ENCODE results near the gene KLF7.
A peak's percentile ranks its signal among the peaks of the same experiment; 100 is the strongest.

KLF7 gene

DNA sequence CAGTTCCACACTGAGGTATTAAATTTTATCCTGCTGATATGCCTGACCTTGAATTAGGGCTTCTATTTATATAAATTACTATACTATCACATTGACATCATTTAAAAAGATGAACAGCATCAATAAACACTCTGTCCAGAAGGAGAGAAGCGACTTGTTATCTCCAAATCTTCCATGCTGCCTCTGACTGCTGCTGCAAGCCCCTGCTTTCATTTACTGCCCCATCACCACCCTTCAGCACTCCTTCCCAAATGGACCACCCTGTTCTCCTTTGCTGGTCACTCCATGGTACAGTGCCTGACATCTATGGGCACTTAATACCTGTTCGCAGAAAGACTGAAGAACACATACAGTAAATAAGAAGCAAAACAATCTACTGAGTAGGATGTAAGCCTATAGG, 48.1 kb downstream of the KLF7 start:
- Histone ChIP-seq H3K9me3 (no peaks in the 10 kb centered on the region), H3K36me3 (peaks cover 0 to 4% (median 0%) of the 10 kb centered on the region in 3 donors), H3K27me3 (no peaks in the 10 kb centered on the region), H3K4me3 (no peak overlapping the region), H3K27ac (peak overlapping the region in 1 of 2 donors; percentile 55), H3K4me1 (peaks cover 0 to 94% (median 33%) of the 10 kb centered on the region in 4 donors)
- intact Hi-C loops (cut with DNase I; ENCODE audit: low total_unique reads): no loop called here
- DNase-seq: no peak
- TF ChIP-seq, protein P1, sequence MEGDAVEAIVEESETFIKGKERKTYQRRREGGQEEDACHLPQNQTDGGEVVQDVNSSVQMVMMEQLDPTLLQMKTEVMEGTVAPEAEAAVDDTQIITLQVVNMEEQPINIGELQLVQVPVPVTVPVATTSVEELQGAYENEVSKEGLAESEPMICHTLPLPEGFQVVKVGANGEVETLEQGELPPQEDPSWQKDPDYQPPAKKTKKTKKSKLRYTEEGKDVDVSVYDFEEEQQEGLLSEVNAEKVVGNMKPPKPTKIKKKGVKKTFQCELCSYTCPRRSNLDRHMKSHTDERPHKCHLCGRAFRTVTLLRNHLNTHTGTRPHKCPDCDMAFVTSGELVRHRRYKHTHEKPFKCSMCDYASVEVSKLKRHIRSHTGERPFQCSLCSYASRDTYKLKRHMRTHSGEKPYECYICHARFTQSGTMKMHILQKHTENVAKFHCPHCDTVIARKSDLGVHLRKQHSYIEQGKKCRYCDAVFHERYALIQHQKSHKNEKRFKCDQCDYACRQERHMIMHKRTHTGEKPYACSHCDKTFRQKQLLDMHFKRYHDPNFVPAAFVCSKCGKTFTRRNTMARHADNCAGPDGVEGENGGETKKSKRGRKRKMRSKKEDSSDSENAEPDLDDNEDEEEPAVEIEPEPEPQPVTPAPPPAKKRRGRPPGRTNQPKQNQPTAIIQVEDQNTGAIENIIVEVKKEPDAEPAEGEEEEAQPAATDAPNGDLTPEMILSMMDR (IDR thresholded peaks at IDR 0.05): no peak

DNA sequence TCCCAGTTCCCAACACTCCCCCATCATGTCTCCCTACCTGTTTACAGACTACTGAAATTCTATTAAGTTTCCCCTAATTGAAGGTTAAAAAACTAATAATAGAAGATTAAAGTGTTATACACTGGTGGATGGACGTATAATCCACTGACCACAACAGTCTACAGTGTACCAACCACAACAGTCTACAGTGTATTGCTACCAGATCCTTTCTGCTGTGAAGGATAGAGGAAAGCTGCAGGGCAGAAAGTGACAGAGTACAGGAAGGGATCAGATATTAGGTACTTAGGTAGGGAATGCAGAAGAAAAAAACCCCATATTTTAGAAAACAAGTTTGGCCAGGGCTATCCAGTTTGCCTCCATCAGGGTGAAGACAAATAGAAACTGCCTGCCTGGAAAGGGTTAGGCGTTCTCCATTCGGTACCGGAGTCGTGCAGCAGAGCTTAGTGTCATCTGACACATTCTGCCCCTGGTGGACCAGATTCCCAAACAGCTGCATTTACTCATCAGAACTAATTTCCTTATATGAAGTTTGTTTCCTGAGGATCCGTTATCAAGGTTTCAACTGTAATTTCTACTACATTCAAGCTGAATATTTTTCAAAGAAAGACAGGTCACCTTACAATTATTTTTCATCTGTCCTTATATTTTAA, 49.9 kb downstream of the KLF7 start:
- intact Hi-C loops (cut with DNase I; ENCODE audit: low total_unique reads): no loop called here
- Histone ChIP-seq H3K27ac (peak overlapping the region; percentile 32 to 55), H3K36me3 (peaks cover 0 to 5% (median 0%) of the 10 kb centered on the region in 3 donors), H3K4me3 (peak overlapping the region in 1 of 2 donors; percentile 5), H3K27me3 (no peaks in the 10 kb centered on the region), H3K4me1 (peaks cover 0 to 92% (median 20%) of the 10 kb centered on the region in 4 donors), H3K9me3 (no peaks in the 10 kb centered on the region)
- TF ChIP-seq, protein P1 (IDR thresholded peaks at IDR 0.05): peak; percentile 28 to 30
- no peak for DNase-seq

DNA sequence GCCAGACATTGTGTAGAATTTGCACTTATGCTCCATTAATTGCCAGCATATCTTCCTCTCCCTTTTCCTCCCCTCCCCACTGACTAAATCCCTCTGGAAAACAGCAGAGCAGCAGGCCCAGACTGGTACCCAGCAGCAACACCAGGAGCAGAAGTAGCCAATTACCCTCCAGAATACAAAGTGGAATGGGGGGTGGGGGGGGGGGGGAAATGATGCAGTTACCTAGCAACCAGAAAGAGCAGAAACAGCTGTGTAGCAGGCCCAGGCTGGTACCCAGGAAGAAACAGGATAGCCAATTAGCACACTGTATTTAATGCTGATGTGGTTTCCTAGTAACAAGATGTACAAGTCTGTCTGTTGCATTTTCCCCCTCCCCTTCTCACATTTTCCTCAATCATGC, 52.3 kb downstream of the KLF7 start:
- Histone ChIP-seq H3K4me1 (peaks cover 0 to 88% (median 13%) of the 10 kb centered on the region in 4 donors), H3K27ac (no peak overlapping the region), H3K9me3 (no peaks in the 10 kb centered on the region), H3K4me3 (no peak overlapping the region), H3K27me3 (no peaks in the 10 kb centered on the region), H3K36me3 (peaks cover 0 to 10% (median 0%) of the 10 kb centered on the region in 3 donors)
- no peak for DNase-seq
- intact Hi-C loops (cut with DNase I; ENCODE audit: low total_unique reads): no loop called here
- TF ChIP-seq, protein P1 (IDR thresholded peaks at IDR 0.05): no peak

DNA sequence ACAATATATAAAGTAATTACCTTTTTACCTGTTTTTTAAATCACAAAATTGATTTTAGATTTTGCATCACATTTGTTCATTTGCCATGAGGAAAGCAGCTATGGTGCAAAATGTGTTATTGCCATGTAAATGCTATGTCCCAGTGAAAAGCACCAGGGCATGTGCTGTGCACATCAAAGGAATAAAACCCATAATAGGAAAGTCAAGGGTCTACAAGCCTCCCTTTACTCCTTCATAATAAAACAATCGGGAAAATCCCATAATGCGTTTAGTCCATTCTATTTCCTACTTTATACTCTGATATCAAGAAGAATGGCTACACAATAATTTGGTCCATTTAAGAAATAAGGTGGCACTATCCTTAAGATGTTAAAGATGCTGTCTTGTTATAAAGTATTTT, 53.0 kb downstream of the KLF7 start:
- no peaks in the 10 kb centered on the region for H3K9me3 ChIP-seq
- intact Hi-C loops (cut with DNase I; ENCODE audit: low total_unique reads): no loop called here
- H3K27me3 ChIP-seq: no peaks in the 10 kb centered on the region
- TF ChIP-seq, protein P1 (IDR thresholded peaks at IDR 0.05): no peak
- H3K4me3 ChIP-seq: no peak overlapping the region
- H3K27ac ChIP-seq: no peak overlapping the region
- H3K4me1 ChIP-seq: peaks cover 0 to 88% (median 13%) of the 10 kb centered on the region in 4 donors
- peaks cover 0 to 15% (median under 1%) of the 10 kb centered on the region in 3 donors for H3K36me3 ChIP-seq
- no peak for DNase-seq

DNA sequence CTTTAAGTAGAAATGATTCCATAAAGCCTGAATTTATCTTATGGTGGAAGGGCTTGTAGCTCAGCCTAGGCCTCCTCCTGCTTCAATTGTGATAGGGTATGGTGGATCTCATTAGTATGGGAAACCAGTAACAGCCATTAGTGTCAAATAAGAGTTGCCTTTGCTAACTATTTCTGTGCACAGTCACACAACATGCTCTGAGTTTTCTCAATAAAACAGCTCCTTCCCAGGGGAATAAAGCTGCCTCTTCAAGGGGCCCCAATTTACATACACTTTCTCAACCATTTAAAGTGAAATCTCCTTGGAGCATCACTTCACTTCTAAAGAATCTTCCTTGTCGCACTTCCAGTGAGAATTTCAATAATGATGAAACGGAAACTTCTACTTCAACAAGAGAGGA, 53.4 kb downstream of the KLF7 start:
- no peak for DNase-seq
- H3K36me3 ChIP-seq: peaks cover 3 to 19% (median 5%) of the 10 kb centered on the region in 3 donors
- H3K9me3 ChIP-seq: no peaks in the 10 kb centered on the region
- H3K4me3 ChIP-seq: no peak overlapping the region
- TF ChIP-seq, protein P1 (IDR thresholded peaks at IDR 0.05): no peak
- no peak overlapping the region for H3K27ac ChIP-seq
- no peaks in the 10 kb centered on the region for H3K27me3 ChIP-seq
- peaks cover 0 to 85% (median 13%) of the 10 kb centered on the region in 4 donors for H3K4me1 ChIP-seq
- intact Hi-C loops (cut with DNase I; ENCODE audit: low total_unique reads): no loop called here
